GM21447 (cell line): Measurements from ENCODE around the gene BAIAP2L1.

ENCODE experiments used
- ATAC-seq: cut with Tn5 transposase; IDR thresholded peaks from one replicate; pipeline ENCODE4 v1.9.1; 2021; ENCODE audit not compliant: unreplicated experiment

BAIAP2L1 gene

GRCh38 chr7:98360221-98361130, 40.4 kb downstream of the BAIAP2L1 start:
- no peak for ATAC-seq

- no peak for ATAC-seq
These were observed 41.5 kb downstream of the BAIAP2L1 start for GRCh38 chr7:98359395-98359794.

- ATAC-seq: no peak
These were observed 42.2 kb downstream of the BAIAP2L1 start for GRCh38 chr7:98358706-98359105.

GRCh38 chr7:98357751-98358161, 43.1 kb downstream of the BAIAP2L1 start:
- ATAC-seq: no peak

GRCh38 chr7:98355250-98355538, 45.7 kb downstream of the BAIAP2L1 start:
- ATAC-seq: no peak

- no peak for ATAC-seq
These were observed 46.2 kb downstream of the BAIAP2L1 start for GRCh38 chr7:98354511-98355249.

GRCh38 chr7:98354052-98354451, 46.8 kb downstream of the BAIAP2L1 start:
- no peak for ATAC-seq

GRCh38 chr7:98352621-98353020, 48.3 kb downstream of the BAIAP2L1 start:
- ATAC-seq: no peak

GRCh38 chr7:98351136-98351535, 49.8 kb downstream of the BAIAP2L1 start:
- no peak for ATAC-seq

GRCh38 chr7:98348726-98349474, 52.0 kb downstream of the BAIAP2L1 start:
- ATAC-seq: no peak

- no peak for ATAC-seq
These were observed 54.3 kb downstream of the BAIAP2L1 start for GRCh38 chr7:98346515-98347069.

GRCh38 chr7:98341106-98341505, 59.8 kb downstream of the BAIAP2L1 start:
- ATAC-seq: no peak

- no peak for ATAC-seq
These were observed 61.8 kb downstream of the BAIAP2L1 start for GRCh38 chr7:98339043-98339442.

GRCh38 chr7:98338441-98338840, 62.4 kb downstream of the BAIAP2L1 start:
- ATAC-seq: no peak

GRCh38 chr7:98335411-98335977, 65.4 kb downstream of the BAIAP2L1 start:
- ATAC-seq: no peak

GRCh38 chr7:98334081-98334480, 66.8 kb downstream of the BAIAP2L1 start:
- no peak for ATAC-seq

GRCh38 chr7:98330926-98331529, 69.9 kb downstream of the BAIAP2L1 start:
- no peak for ATAC-seq

GRCh38 chr7:98329791-98330373, 71.0 kb downstream of the BAIAP2L1 start:
- ATAC-seq: no peak

GRCh38 chr7:98329100-98329790, 71.6 kb downstream of the BAIAP2L1 start:
- ATAC-seq: no peak

GRCh38 chr7:98324782-98325181, 76.1 kb downstream of the BAIAP2L1 start:
- no peak for ATAC-seq
